Vagina (tissue), 2 donors: ENCODE measurements around the gene CCDC18.

ENCODE experiments used
- POLR2A ChIP-seq, 2 donors: fragments of 450-650 bp; IDR thresholded peaks; one replicate each; pipeline ENCODE4 v1.6.1; 2017; ENCODE audit warnings: antibody characterized with exemption in 2 of 2, mild to moderate bottlenecking in 2 of 2, moderate library complexity in 2 of 2
- POLR2AphosphoS5 ChIP-seq, 2 donors: sonication (generic); formaldehyde crosslinking; IDR thresholded peaks; one replicate each; pipeline ENCODE4 v1.9.0; 2017; ENCODE audit warnings: antibody characterized with exemption in 2 of 2, mild to moderate bottlenecking in 2 of 2, low read depth in 1 of 2; ENCODE audit not compliant: insufficient read depth in 1 of 2
- TF ChIP-seq, protein P1 (sequence below), 3 experiments: fragments of 450-650 bp in 2 of 3; fragments of 200-600 bp in 1 of 3; sonication (generic) in 1 of 3; IDR thresholded peaks; one replicate each; pipeline ENCODE4 v1.5.1; 2017 to 2019; ENCODE audit warnings: antibody characterized with exemption in 3 of 3, mild to moderate bottlenecking in 2 of 3, moderate library complexity in 2 of 3

DNA sequence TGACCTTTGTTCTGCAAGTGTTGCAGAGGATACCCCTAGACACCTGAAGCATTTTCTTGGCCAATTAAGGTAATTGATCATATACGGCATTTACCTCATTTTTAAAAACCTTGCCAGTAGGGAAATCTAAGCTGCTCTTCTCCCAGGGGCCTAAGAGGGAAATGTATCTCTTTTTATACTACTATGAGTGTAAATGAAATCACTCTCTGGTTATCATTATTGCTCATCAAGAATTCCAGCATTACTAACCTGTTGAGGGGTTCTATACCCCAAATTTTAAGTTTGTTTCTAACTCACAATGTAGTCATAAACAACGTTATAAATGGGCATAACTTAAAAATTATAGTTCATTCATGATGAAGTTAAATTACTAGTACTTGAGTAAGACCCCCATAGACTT lies 27.7 kb upstream of the CCDC18 start:
- TF ChIP-seq POLR2AphosphoS5 (IDR thresholded peaks at IDR 0.05; ENCODE audit: insufficient read depth in 1 of 2, low read depth in 1 of 2) (no peak), POLR2A (IDR thresholded peaks at IDR 0.05) (no peak)
- TF ChIP-seq, protein P1, sequence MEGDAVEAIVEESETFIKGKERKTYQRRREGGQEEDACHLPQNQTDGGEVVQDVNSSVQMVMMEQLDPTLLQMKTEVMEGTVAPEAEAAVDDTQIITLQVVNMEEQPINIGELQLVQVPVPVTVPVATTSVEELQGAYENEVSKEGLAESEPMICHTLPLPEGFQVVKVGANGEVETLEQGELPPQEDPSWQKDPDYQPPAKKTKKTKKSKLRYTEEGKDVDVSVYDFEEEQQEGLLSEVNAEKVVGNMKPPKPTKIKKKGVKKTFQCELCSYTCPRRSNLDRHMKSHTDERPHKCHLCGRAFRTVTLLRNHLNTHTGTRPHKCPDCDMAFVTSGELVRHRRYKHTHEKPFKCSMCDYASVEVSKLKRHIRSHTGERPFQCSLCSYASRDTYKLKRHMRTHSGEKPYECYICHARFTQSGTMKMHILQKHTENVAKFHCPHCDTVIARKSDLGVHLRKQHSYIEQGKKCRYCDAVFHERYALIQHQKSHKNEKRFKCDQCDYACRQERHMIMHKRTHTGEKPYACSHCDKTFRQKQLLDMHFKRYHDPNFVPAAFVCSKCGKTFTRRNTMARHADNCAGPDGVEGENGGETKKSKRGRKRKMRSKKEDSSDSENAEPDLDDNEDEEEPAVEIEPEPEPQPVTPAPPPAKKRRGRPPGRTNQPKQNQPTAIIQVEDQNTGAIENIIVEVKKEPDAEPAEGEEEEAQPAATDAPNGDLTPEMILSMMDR (IDR thresholded peaks at IDR 0.05) = no peak
